HG02759 (cell line): ENCODE data around the gene TRAF6.
"Not testable (repeated sequence)": the region's sequence is repeated elsewhere in the genome, so short reads cannot be mapped to it uniquely, and the experiment has no call there.

ENCODE experiments used
- ATAC-seq: cut with Tn5 transposase; IDR thresholded peaks from one replicate; pipeline ENCODE4 v1.9.1; 2021; ENCODE audit warnings: mild to moderate bottlenecking, moderate library complexity; ENCODE audit not compliant: unreplicated experiment

Gene TRAF6, protein sequence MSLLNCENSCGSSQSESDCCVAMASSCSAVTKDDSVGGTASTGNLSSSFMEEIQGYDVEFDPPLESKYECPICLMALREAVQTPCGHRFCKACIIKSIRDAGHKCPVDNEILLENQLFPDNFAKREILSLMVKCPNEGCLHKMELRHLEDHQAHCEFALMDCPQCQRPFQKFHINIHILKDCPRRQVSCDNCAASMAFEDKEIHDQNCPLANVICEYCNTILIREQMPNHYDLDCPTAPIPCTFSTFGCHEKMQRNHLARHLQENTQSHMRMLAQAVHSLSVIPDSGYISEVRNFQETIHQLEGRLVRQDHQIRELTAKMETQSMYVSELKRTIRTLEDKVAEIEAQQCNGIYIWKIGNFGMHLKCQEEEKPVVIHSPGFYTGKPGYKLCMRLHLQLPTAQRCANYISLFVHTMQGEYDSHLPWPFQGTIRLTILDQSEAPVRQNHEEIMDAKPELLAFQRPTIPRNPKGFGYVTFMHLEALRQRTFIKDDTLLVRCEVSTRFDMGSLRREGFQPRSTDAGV

DNA sequence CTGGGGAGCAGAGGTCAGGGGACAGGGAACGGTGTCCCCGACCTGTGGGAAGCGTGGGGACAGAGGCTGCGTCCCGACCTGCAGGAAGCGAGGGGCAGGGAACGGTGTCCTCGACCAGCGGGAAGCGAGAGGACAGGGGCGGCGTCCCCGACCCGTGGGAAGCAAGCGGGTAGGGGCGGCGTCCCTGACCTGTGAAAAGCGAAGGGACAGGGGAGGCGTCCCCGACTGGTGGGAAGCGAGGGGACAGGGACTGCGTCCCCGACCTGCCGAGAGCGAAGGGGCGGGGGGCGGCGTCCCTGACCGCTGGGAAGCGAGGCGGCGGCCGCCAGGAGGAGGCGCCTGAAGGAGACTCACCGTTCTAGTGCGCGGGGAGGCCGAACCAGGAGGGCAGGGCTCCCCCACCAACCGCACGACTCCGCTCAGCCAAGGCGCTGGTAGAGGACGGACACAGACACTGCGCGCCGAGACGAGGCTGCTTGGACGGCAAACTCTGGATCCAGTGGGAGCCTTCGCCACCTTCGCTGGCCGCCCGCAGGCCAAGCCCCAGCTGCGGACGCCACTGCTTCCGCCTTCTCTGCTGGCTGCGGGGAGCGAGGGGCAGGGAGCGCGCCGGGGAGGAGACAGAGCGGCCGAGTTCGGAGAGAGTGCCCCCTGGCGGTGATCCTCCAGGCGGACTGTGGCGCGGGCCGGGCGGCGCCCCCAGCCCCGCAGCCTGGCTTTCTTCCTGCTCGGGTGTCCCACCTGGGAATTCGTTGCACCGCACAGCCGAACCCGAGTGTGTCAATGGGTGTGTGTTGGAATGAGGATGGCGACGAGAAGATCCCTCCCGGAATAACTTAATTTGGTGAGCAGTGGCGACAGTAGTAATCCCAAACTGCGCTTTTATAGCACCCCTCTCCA, at the start of gene TRAF6:
Gene TRAF6 (minus strand): TSS at position 579 of the 900 bp plus-strand sequence. CDS start 8,757 bp downstream, outside the sequence.
- peak; percentile 97 for ATAC-seq

DNA sequence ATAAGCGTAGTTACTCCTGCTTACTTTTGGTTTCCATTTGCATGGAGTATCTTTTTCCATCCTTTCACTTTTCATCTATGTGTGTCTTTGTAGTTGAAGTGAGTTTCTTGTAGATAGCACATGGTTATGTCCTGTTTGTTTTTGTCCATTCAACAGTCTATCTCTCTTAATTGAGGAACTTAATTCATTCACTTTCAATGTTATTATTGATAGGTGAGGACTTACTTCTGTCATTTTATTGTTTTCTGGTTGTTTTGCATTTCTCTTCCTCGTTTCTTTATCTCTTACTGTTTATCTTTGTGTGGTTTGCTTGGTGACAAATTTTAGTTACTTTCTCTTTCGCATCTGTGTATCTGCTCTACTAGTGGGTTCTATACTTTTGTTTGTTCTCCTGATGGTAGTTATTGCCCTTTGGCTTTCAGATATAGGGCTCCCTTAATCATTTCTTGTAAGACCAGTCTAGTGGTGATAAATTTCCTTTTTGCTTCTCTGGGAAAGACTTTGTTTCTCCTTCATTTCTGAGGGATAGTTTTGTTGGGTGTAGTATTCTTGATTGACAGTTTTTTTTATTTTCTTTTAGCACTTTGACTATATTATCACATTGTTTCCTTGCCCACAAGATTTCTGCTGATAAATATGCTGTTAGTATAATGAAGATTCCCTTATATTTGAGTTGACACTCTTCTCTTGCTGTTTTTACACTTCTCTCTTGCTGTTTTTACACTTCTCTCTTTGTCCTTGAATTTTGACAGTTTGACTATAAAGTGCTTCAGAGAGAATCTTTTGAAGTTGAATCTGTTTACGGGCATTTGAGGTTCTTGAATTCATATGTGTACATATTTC, 48.7 kb upstream of the TRAF6 start:
- peak; percentile 90 for ATAC-seq

DNA sequence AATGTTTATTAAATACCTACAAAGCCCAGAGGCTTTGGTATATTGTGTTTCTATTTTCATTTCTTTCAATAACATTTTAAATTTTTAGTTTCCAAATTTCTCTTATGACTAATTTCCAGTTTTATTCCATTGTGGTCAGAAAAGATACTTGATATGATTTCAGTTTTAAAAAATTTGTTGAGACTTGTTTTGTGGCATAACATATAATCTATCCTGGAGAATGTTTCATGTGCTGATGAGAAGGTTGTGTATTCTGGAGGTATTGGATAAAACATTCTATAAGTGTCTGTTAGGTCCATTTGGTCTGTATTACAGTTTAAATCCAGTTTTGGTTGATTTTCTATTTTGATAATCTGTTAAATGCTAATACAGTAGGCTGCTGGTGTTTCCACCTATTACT, 47.9 kb upstream of the TRAF6 start:
- no peak for ATAC-seq

DNA sequence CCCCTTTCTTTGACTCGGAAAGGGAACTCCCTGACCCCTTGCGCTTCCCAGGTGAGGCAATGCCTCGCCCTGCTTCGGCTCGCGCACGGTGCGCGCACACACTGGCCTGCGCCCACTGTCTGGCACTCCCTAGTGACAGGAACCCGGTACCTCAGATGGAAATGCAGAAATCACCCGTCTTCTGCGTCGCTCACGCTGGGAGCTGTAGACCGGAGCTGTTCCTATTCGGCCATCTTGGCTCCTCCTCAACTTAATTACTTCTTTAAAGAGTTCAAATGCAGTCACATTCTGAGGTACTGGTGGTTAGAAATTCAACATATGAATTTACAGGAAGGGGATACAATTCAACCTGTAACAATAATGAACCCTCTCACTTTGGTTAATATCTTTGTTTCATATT, 47.3 kb upstream of the TRAF6 start:
- not testable (repeated sequence) for ATAC-seq

DNA sequence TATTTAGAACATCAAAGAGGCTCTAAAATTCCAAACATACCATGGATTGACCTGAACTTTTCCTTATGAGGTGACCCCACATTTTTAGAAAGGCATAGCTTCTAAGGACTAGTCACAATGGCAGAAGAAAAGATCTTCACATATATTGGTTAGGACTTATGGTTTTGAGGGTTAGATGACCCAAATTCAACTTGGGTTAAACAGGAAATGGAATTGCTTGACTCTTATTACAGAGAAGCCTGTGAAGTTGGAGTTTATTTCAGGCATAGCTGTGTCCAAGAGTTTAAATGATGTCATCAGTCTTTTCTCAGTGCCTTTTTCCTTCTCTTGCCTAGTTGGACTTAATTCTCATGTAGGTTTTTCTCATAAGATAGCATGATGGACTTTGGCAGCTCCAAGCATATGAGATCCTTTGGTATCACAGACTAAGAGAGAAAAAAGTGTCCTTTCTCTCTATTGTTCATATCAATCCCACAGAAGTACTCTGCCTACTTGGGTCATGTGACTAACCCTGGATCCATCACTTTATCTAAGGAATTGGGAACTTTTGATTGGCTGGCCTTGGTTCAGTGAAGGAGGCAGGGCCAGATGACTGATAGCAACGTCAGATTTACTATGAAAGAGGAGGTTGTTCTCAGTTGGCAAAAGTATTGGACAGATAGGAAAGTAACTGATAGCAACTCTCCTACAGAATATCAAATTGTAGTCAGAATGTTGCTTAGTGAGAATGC, 40.5 kb upstream of the TRAF6 start:
- ATAC-seq: no peak

DNA sequence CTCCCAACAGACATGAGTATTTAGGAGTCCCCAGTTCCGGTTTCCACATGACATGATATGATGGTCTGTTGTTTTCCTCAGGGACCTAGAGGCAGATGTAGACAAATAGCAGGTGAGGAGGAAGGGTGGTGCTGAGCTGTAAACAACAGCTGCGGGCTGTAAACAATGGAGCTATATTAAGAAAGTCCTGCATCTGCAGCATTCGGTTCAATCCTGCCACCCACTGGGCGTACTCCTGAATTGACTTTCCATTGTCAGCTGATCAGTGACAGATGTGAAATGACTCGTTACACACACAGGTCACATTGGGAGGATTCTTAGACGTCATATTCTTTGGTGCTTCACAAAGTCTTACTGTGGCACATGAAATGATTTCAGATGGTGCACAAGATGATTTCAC, 30.9 kb upstream of the TRAF6 start:
- ATAC-seq: peak; percentile 98

DNA sequence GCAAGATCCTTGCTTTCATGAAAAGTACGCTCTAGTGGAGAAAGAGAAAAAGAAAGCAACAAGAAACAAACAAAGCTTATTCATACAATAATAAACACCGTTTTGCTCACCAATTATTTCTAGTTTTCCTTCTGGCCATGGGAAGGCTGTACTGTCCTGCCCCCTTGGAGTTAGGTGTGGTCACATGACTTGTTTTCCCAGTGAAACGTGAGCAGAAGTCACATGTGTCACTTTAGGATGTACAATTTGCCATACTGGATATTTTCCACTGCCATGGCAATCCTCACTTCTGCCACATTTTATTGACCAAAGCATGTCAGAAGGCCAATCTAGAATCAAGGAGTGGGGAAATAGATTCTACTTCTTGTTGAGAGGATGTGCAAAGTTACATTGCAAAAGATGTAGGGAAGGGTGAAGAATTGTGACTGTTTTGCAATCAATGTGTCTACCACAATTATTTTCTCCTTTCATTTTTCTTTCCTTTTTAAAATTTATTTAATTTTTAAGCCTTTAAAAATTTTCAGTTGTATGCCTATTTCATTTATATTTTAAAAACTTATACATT, 24.3 kb upstream of the TRAF6 start:
- no peak for ATAC-seq

DNA sequence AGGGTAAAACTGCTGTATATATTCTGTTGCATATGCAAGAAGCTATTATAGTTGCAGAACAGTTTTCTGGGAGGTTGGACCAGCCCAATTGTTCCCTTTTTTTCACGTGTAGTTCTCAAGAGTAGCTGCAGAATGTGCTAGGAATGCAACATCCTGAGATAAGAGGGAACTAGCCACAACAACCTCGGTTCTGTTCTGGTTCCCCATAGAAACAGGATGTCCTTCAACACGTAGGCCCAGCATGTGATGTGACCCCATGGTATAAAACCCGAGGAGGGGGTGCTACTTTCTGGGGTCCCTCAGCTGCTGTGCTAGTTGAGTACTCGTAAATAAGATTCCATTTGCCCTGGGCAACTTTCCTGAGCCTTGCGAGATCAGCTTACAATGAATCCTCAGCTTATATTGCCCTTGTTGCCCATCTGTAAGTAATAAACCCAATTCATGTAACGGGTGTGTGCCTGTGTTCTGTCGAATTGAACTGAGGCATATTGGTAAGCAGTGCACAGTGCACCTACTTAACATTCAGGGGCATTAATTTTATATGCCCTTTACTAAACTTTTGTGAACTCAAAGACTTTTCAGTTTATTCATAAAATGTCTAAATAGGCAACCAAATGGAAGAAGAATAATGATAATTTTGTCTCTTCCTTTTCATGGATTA, 23.0 kb upstream of the TRAF6 start:
- no peak for ATAC-seq

DNA sequence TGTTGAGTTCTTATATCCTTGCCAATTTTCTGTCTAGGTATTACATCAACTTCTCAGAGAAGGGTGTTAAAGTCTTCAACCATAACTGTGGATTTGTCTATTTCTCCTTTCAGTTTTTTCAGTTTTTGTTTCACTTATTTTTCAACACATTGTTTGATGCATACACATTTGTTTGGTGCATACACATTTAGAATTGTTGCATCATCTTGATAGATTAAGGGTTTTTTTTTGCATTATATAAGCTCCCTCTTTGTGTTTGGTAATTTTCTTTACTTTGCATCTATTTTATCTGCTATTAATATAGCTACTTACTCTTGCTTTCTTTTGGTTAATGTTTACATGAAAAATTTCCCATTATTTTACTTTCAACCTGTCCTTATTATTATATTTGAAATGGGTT, 20.8 kb upstream of the TRAF6 start:
- no peak for ATAC-seq

DNA sequence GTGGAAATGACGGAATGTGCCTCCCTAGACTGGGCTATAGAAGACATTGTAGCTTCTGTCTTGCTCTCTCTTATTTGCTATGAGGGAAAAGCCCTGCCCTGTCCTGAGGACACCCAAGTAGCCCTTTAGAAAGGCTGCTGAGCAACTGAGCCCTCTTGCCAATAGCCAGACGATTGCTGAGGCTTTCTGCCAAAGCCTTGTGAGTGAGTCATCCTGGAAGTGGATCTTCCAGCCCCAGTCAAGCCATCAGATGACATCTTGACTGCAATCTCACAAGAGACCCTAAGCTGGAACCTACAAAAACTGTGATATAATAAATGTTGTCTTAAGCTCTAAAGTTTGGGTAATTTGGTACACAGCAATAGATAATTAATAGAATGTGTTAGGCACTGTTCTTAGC, 3.9 kb upstream of the TRAF6 start:
- no peak for ATAC-seq

DNA sequence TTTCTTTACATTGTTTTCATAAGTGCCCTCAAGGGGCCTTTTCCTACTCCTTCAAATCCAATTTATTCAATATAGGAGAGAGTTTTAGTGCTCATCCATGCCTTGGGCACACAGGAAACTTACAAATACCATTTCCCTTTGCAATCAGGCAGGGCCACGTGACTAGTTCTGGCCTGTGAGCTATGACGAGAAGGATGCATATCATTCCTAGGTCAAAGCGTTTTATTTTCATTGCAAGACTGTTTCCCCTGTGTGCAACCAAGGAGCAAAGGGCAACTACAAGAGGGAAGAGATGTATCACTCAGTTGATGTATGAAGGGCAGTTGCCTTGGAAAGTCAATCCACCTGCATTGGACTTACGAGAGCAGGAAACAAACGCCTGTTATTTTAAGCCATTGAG, 1.9 kb upstream of the TRAF6 start:
- ATAC-seq: no peak

DNA sequence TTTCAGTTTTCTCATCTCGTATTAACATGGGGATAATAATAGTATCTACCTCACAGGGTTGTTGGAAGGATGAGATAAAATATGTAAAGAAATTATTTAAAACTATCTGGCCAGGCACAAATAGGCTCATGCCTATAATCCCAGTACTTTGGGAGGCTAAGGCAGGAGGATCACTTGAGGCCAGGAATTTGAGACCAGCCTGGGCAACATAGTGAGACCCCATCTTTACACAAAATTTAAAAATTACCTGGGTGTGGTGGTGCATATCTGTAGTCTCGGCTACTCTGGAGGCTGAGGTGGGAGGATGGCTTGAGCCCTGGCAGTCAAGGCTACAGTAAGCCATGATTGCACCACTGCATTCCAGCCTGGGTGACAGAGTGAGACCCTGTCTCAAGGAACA, 990 bp upstream of the TRAF6 start:
- not testable (repeated sequence) for ATAC-seq

DNA sequence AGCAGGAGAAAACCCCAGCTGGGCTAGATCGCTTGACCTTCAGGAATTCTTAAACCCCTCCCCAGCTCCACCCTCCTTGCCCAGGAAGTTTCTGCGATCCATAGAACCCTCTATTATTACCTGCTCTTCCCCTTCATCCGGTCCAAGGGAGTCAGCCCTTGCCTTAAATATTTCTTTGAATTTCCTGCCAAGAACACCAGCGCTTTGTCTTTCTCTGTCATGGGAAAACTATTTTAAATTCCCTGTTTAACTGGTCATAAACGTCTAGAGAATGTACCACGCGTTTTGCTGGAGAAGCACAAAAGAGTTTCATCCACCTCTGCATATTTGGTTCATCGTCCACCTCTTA, 496 bp upstream of the TRAF6 start:
- no peak for ATAC-seq

DNA sequence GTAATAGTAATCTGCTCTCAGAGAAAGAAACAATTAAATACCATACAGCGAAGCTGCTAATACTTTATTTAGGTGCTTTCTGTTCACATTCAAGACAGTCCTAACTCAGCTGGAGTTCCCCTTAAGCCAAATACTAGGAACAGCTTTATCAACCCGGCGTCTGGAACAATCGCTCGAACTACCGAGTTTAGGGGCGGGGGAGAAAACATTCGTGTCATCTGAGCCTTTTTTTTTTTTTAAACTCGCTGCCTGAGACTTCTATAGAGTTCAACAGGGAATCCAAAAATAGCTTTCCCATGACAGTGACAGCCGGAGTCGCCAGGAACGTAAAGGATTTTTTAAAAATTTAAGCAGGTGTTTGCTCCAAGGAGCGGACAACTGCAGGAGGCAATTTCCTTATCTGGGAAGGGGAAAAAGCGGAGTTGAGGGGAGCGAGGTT, 852 bp downstream of the TRAF6 start:
- no peak for ATAC-seq

DNA sequence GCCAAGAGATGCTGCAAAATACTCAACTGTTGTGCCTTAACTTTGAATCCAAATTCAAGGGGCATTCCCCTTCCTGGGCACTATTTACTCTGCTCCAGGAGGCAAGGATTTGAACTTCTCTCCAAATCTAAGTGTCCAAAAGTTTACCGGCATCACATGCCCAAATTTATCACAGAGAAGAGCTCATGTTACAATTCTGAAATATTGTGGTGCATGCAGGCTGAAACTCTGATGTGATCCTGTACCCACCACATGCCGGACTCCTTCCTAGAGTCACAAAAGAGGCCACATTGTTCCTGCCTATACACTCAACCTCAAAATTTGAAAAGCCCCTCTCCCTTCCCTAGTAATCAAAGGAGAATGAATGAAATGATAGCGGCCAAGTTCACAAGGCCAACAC, 1.3 kb downstream of the TRAF6 start:
- no peak for ATAC-seq

DNA sequence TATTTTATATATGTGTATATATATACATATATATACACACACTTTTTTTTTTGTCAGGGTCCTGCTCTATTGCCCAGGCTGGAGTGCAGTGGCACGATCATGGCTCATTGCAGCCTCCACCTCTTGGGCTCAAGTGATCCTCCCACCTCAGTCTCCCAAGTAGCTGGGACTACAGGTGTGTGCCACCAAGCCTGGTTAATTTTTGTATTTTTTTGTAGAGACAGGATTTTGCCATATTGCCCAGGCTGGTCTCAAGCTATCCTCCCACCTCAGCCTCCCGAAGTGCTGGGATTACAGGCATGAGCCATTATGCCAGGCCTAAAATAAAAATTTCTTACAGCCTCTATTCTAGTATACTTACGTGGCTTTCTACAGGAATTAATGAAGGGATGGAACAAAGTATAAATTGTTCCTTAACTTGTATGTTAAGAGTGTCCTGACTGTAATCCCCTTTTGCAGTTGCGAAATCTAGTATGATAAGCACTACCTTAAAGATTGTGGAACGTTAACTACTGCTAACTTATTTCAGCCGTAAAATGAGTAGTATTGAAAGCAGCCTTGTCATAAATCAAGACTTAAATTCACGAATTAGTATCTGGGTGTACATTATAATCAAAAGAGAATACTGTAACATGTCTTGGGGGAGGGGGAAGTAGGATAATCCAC, 2.1 kb downstream of the TRAF6 start:
- ATAC-seq: no peak

DNA sequence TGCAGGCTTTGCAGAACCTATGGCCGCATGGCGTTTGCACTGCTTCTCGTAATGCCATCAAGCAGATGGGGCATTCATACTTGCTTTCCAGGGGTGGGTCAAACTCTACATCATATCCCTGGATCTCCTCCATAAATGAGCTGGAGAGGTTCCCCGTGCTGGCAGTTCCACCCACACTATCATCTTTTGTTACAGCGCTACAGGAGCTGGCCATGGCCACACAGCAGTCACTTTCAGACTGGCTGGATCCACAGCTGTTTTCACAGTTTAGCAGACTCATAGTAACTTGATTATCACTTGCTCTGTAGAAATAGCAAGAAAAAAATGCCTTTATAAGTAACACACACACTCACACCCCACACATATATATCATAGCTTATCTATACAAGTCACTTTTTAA, 8.8 kb downstream of the TRAF6 start:
- no peak for ATAC-seq

DNA sequence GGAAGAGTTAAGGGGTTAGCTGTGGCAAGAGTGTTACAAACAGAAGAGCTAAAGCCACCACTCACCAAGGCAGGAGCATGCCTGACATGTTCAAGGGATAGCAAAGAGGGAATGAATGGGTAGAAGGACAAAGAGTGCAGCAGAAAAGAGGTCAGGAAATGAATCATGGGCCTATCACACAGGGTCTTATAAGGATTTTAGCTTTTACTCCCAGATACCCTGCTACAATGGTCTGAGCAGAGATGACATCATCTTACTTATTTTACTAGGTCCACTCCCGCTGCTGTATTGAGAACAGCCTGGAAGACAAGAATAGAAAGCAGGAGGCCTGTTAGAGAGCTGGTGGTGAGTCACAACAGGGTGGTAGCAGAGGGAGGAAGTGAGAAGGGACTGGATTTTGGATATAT, 9.8 kb downstream of the TRAF6 start:
- peak; percentile 98 for ATAC-seq

DNA sequence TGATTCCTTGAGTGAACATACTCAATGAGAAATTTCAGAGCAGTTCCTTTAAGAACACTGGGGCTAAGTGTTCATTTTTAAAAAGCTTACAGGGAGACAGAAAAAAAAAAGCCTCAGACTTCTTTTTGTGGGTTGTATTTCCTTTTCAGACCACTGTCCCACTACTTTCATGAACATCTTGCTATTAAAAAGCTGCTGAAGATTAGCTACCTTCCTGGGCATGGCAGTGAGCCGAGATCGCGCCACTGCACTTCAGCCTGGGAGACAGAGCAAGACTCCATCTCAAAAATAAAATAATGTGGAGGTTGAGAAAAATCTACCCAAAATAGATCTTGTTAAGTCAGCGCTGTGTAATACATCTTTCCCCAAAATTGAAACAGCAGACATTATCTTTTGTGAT, 10.8 kb downstream of the TRAF6 start:
- no peak for ATAC-seq
